ENCODE data around the gene GAMT. TPM values are rescaled to one million over a fixed set of nuclear protein-coding genes. Genes with fewer than 3 reads are reported as not detected.

GAMT gene
- total RNA-seq, 1 experiment from 2014 or later, result 15.5 TPM

DNA sequence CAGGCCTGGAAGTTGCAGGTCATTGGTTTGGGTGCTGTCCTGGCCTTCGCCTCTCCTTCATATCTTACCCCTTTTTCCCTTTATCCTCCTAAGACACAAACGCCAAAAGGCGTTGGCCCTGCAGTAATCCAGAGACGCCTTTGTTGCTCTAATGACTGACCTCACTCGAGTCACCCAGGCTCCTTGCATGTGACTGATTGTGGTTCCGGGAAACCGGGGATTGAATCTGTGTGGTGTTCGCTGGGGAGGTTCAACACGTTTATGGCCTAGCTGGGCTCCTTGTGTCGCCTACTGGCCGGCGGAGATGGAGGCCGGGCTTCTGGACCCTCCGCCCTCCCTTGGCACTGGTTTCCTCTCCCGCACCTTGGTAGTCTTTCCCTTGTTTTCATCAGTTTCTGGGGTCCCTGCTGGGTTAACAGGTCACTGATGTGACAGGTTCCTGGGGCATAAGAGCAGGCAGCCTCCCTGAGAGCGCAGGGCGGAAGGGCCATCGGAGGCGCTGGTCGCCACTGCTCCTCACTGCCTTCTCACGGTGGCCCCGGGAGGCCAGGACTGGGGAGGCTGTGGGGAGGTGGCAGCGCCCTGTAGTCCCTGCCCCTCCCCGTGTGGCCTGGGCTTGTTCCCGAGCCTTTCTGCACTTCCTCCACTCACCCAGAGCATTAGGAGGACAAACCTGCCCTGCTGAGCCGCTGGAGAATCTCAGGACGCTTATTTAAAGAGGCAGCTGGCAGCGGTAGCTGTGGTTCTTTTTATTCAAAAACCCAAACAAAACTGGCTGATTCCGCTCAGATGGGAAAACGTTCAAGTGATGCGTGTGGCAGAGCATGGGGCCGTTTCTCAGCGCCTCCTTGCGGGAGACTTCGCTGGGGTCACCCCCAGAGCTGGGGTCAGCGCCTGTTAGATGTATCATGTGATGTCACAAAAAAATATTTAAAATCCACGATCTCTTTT lies 35.7 kb downstream of the GAMT start:
- no peak for DNase-seq (ENCODE audit: low spot score)

DNA sequence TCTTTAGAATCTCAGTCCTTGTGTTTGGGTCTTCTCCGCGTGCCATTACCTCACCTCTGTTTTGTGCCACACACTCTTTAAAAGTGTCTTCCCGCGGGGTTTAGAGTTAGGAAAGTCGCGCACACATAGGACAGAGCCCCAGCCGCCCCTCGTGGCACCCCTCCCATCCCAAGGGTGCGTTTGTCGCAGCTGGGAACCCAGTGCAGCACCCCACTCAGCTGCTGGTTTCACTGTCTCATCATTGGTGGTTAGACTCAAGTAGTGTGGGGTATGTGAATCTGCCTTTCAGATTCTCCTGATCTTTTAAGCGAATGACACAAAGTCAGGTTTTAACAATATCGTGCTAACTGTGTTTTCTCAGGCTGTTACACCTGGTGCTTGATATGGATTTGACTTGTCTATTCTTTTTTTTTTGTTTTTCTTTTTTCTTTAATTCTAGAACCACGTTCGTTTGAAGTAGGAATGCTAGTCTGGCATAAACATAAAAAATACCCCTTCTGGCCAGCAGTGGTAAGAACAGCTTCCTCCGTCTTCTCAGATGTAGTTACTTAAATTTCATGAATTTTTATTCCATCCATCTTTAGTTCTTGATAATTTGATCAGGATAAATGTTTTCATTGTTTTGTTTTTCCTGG lies 37.2 kb downstream of the GAMT start:
- DNase-seq (ENCODE audit: low spot score), result no peak

DNA sequence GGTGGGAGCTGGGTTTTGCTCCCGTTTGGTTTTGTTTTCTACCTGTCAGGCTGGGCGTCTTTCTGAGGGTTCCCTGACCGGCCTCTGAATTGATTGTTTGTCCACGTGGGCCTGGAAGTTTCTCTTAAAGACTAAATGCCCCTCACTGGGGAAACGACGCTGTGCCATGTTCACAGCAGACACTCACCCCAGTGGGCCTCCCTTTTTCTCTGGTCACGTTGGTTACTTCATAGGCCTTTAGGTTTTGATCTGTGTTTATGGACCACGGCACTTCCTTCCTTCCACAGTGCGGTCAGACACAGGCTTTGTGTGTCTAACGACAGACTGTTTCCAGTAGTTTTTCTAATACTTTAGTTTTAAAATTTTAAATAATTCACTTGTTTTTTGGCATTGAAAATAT lies 37.7 kb downstream of the GAMT start:
- no peak for DNase-seq (ENCODE audit: low spot score)

DNA sequence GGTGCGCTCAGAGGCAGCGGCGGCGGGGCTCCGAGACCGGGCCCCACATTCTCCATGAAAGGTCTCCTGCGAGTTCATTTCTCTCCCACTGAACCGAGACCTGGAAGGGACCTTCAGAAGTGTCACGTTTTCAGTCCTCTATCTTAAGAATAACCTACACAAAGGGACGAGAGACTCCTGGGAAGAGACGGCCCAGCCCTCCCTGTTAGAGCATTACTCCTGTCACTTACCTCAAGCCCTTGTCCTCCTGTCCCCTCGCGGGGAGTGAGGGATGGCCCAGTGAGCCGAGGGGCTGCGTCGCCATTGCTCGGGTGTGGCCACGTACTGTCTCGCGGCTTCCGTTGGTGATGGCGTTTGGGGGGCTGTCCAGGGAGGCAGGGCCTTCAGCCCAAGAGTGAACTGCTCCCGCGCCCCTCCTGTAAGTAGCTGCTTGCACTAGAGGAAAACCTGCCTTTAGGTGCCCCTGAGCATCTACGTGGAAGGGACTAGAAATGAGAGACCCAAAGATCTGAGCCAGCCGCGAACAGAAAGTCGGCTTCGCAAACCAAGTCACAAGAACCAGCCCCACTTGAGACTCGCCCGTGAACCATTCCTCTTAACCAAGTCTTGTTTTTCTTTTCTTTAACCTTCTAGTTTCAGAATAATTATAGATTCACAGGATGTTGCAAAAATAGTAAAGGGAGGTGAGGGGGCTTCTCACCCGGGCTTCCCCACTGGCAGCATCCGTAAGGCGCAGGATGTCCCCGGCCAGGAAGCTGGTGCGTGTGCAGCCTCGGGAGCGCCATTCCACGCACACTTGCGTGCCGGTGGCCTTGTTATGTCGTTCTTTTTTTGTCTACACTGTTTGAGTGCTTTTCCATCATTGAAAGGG lies 38.7 kb downstream of the GAMT start:
- DNase-seq (ENCODE audit: low spot score), result no peak

- DNase-seq (ENCODE audit: low spot score), result peak; percentile 13
Measured at GRCh38 chr19:1361601-1362386, 39.5 kb downstream of the GAMT start.

GRCh38 chr19:1360818-1361461 lies 40.4 kb downstream of the GAMT start:
- DNase-seq (ENCODE audit: low spot score), result peak; percentile 54

DNA sequence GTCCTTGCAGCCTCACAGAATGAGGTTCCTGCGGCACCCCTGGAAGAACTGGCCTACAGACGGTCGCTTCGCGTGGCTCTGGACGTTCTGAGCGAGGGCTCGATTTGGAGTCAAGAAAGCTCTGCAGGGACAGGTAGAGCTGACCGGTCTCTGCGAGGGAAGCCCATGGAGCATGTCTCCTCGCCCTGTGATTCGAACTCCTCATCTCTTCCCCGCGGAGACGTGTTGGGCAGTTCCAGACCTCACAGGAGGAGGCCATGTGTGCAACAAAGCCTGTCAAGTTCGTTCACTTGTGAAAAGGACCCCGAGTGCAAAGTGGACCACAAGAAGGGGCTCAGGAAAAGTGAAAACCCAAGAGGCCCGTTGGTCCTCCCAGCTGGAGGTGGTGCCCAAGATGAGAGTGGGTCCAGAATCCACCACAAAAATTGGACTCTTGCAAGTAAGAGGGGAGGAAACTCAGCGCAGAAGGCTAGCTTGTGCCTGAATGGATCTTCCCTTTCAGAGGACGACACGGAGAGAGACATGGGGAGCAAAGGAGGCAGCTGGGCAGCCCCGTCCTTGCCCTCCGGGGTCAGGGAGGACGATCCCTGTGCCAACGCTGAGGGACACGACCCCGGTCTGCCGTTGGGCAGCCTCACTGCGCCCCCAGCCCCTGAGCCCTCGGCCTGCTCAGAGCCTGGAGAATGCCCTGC lies 41.1 kb downstream of the GAMT start:
- no peak for DNase-seq (ENCODE audit: low spot score)

DNA sequence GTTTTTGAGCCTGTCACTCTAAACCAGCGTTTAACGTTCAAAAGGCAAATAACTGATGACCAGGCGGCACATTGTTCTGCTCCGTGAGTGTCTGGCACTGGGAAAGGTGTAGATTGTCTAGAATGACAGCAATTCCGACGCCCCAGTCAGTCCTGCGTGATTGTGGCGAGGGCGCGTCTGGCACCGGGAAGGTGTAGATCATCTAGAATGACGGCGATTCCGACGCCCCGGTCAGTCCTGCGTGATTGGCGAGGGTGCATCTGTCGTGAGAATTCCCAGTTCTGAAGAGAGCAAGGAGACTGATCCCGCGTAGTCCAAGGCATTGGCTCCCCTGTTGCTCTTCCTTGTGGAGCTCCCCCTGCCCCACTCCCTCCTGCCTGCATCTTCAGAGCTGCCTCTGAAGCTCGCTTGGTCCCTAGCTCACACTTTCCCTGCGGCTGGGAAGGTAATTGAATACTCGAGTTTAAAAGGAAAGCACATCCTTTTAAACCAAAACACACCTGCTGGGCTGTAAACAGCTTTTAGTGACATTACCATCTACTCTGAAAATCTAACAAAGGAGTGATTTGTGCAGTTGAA lies 43.7 kb downstream of the GAMT start:
- DNase-seq (ENCODE audit: low spot score), result no peak

DNA sequence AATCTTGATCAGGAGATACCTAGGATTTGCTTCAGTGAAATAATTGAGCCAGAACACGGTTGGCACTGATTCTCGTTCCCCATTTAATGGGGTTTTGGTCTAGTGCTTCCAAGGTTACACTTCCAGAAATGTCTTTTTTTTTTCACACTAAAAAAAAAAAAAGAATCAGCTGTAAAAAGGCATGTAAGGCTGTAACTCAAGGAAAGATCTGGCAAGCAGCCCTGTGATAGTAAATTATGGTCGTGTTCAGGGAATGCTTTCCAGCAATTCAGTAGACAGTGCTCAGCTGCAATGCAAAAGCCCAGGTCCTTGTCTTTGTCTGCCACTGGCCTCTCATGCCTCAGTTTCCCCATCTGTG lies 44.9 kb downstream of the GAMT start:
- DNase-seq (ENCODE audit: low spot score), result no peak

DNA sequence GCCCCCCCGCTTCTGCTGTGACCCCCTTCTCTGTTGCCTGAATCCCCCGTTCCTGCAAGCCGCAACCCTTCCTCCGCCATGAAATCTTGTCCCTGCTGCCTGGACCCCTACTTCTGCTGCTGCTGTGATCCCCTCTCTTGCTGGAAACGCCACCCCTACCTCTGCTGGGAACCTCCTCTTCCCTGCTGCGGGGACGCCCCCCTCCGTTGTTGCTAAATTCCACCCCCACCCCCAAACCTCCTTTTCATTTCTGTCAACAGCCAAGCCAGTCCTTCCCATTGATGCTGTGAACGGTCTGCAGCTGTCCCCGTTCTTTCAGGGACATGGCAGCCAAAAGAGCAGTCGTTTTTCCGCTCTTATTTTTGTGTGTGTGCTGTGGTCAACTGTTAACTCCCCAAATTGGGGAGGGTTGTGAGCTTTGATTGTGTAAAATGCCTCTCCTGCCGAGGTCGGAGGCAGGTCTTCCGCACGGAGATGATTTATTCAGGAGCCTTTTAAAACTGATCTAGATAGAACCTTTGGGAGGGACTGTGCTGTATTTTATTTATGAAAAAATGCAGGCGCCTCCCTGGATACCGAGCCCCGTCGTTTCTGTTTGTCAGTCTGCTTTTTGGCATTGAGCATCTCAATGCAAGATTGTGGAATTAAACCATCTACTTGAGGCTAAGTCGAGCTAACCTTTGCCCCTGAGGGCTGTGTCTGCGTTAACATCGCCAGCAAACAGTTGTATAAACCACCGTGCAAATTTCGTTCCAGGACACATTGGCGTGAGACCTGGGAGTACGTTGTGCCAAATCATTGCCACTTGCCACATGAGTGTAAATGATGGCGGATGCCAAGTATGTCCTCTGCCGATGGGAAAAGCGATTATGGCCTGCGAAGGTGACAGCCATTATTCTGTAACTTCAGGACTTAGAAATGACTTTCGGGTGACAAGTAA lies 45.5 kb downstream of the GAMT start:
- DNase-seq (ENCODE audit: low spot score), result no peak

DNA sequence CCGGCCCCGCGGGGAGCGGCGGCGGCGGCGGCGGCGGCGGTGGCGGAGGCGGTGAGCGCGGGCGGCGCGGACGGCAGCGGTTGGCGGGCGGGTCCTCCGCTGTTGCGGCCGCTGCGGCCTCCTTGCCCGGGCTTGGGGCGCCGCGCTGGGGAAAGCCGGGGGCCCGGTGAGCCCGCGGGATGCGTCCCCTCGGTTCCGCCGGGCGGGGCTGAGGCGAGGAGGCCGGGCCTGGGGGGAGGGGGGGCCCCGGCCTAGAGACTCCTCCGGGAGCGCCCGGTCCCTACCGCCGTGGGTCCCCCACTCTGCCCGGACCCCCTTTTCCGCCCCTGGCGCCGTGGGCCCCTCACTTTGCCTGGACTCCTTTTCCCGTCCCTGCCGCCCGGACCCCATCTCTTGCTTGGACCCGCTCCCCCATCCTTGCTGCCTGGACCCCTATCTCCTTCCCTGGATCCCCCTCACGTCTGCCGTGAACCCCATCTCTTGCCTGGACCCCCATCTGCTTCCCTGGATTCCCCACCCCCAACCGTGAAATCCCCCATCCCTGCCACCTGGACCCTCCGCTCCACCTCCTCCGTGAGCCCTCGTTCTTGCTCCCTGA lies 46.3 kb downstream of the GAMT start:
- DNase-seq (ENCODE audit: low spot score), result no peak

GRCh38 chr19:1353144-1353543 lies 48.2 kb downstream of the GAMT start:
- no peak for DNase-seq (ENCODE audit: low spot score)

GRCh38 chr19:1351381-1351851 lies 49.9 kb downstream of the GAMT start:
- DNase-seq (ENCODE audit: low spot score), result no peak

- DNase-seq (ENCODE audit: low spot score), result no peak
Measured at GRCh38 chr19:1350867-1351266, 50.5 kb downstream of the GAMT start.

GRCh38 chr19:1349211-1349610 lies 52.1 kb downstream of the GAMT start:
- DNase-seq (ENCODE audit: low spot score), result no peak
